Hepatocyte (in vitro differentiated cells): ENCODE results near the gene CROCC2. TPM values are rescaled to one million over a fixed set of nuclear protein-coding genes. Genes with fewer than 3 reads are reported as not detected.
A peak's percentile ranks its signal among the peaks of the same experiment; 100 is the strongest.

ENCODE experiments used
- DNase-seq: peaks from one replicate; pipeline ENCODE4 v3.0.0-alpha.2; 2016; ENCODE audit warnings: low spot score
- H2AFZ ChIP-seq: fragments of 200-600 bp; sonication (generic); 2 replicates; pipeline ENCODE4 v1.6.0; 2016; ENCODE audit warnings: antibody characterized with exemption, mild to moderate bottlenecking
- H3K27ac ChIP-seq: fragments of 200-600 bp; sonication (generic); 2 replicates; pipeline ENCODE4 v1.5.1; 2016; ENCODE audit warnings: mild to moderate bottlenecking
- H3K27me3 ChIP-seq: fragments of 200-600 bp; sonication (generic); 2 replicates; pipeline ENCODE4 v1.6.1; 2016
- H3K36me3 ChIP-seq: fragments of 200-600 bp; sonication (generic); replicated peaks from 2 replicates; pipeline ENCODE4 v1.5.1; 2016; ENCODE audit warnings: low read depth; ENCODE audit not compliant: insufficient read depth
- H3K4me1 ChIP-seq: fragments of 200-600 bp; sonication (generic); 2 replicates; pipeline ENCODE4 v1.5.1; 2016; ENCODE audit warnings: mild to moderate bottlenecking, moderate library complexity; ENCODE audit not compliant: insufficient read depth
- H3K4me2 ChIP-seq: fragments of 200-600 bp; sonication (generic); 2 replicates; pipeline ENCODE4 v1.6.0; 2016
- H3K4me3 ChIP-seq: fragments of 200-600 bp; sonication (generic); 2 replicates; pipeline ENCODE4 v1.5.1; 2016; ENCODE audit warnings: mild to moderate bottlenecking
- H3K79me2 ChIP-seq: fragments of 200-600 bp; sonication (generic); 2 replicates; pipeline ENCODE4 v1.6.0; 2017; ENCODE audit warnings: mild to moderate bottlenecking
- H3K9me2 ChIP-seq: fragments of 200-600 bp; sonication (generic); replicated peaks from 2 replicates; pipeline ENCODE4 v1.6.0; 2017; ENCODE audit warnings: mild to moderate bottlenecking; ENCODE audit not compliant: insufficient read depth
- H3K9me3 ChIP-seq: fragments of 200-600 bp; sonication (generic); 2 replicates; pipeline ENCODE4 v1.5.1; 2016; ENCODE audit warnings: low read depth, mild to moderate bottlenecking
- H4K20me1 ChIP-seq: fragments of 200-600 bp; sonication (generic); 2 replicates; pipeline ENCODE4 v1.6.0; 2016; ENCODE audit warnings: mild to moderate bottlenecking; ENCODE audit not compliant: insufficient read depth, poor library complexity, severe bottlenecking
- CTCF ChIP-seq: fragments of 200-600 bp; sonication (generic); IDR thresholded peaks from 2 replicates; pipeline ENCODE4 v1.5.1; 2016; ENCODE audit warnings: antibody characterized with exemption, mild to moderate bottlenecking; ENCODE audit not compliant: poor library complexity
- EZH2 ChIP-seq: fragments of 200-600 bp; sonication (generic); IDR thresholded peaks from 2 replicates; pipeline ENCODE4 v1.6.1; 2016; ENCODE audit warnings: antibody characterized with exemption, mild to moderate bottlenecking, borderline replicate concordance
- EZH2phosphoT487 ChIP-seq: fragments of 200-600 bp; sonication (generic); IDR thresholded peaks from one replicate; pipeline ENCODE4 v1.6.1; 2018; ENCODE audit warnings: antibody characterized with exemption, mild to moderate bottlenecking, low read depth, moderate library complexity; ENCODE audit not compliant: unreplicated experiment, severe bottlenecking
- WGBS: methylation state at CpG from one replicate; pipeline ENCODE4 v1.1.6; 2016; ENCODE audit warnings: low lambda C conversion rate; ENCODE audit errors: missing lambda C conversion rate; 5-methylcytosine and 5-hydroxymethylcytosine counted together
- polyA plus RNA-seq: library from polyadenylated mRNA; unstranded; fragments of >200 nt; fragmentation: Nextera tagmentation; extraction: Ambion mirVana; gene quantifications from 2 replicates; pipeline ENCODE4 v1.2.1, GENCODE V29; 2016
- total RNA-seq: library from RNA; depleted of rRNA; stranded (reverse); fragments of >200 nt; gene quantifications from 2 replicates; pipeline ENCODE4 v1.2.3, GENCODE V29; 2014

Gene CROCC2
- total and polyA plus RNA-seq, 2 experiments from 2014 or later = 0.04 to 0.10 TPM

DNA sequence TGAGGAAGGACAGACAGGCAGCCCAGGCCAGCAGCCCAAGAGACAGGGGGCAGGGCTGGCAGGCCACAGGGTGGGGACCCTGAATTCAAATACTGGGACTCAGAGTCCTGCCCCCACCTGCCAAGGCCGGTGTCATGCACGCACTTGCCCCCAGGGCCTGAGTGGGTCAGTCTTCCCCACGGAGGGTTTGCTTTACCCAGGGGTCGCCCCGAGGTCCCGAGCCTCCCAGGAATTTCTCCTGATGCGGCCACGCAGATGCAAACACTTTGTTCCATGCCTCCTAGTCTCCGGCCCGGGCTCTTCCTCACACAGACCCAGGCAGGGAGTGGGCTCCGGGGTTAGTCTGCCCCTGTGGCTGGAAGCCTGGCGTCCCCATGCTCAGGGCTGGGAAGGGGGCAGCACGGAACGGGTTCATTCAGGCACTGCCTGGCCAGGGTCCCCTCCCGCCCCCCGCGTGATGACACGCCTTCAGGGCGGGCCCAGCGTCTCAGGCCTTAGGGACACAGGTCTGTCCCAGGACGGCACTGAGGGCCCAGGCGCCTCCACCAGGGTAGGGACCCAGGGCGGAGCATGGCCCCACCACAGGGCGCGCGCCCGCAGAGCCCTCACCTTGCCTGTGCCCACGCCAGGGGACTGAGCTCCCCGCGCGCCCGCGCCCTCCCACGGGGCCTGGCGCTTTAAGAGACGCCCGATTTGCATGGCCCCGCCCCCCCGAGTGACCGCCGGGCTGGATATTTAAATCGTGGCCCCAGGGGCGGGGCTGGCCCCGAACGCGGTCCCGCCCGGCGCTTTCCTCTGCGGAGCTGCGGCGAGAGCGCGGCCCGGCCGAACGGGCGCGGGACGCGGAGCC is 91.9 kb downstream of the CROCC2 start, which contains the start of gene SNED1:
TSS of gene SNED1 (plus strand) at position 763 of the 850 bp plus-strand sequence. CDS start 220 bp downstream, outside the sequence.
- Histone ChIP-seq H3K27ac (no peak within 1 kb of the TSS), H3K4me1 (peaks cover 35% of the 10 kb centered on the region)

GRCh38 chr2:240998706-240998994 is 92.5 kb downstream of the CROCC2 start:
- no peak overlapping the region for H2AFZ ChIP-seq
- DNase-seq = no peak
- H4K20me1 ChIP-seq = no peaks in the 10 kb centered on the region
- no peaks in the 10 kb centered on the region for H3K79me2 ChIP-seq
- H3K4me1 ChIP-seq = peaks cover 35% of the 10 kb centered on the region
- H3K36me3 ChIP-seq = no peaks in the 10 kb centered on the region
- TF ChIP-seq EZH2phosphoT487 (no peak), EZH2 (no peak), CTCF (no peak)
- no peak overlapping the region for H3K27ac ChIP-seq
- H3K9me3 ChIP-seq = no peaks in the 10 kb centered on the region
- H3K4me2 ChIP-seq = peak overlapping the region; percentile 84
- H3K9me2 ChIP-seq = no peaks in the 10 kb centered on the region
- H3K4me3 ChIP-seq = peak overlapping the region; percentile 26
- H3K27me3 ChIP-seq = peaks cover 12% of the 10 kb centered on the region
- 1% methylated on average over 43 of the region's 51 CpGs for WGBS

More for the DNA sequence above, 91.9 kb downstream of the CROCC2 start, which contains the start of gene SNED1:
- Histone ChIP-seq H3K9me3 (no peaks in the 10 kb centered on the region), H3K4me2 (peak within 1 kb of the TSS; percentile 84), H4K20me1 (no peaks in the 10 kb centered on the region), H2AFZ (peak within 1 kb of the TSS; percentile 71), H3K36me3 (no peaks in the 10 kb centered on the region), H3K27me3 (peaks cover 12% of the 10 kb centered on the region), H3K9me2 (no peaks in the 10 kb centered on the region), H3K79me2 (no peaks in the 10 kb centered on the region), H3K4me3 (peak within 1 kb of the TSS; percentile 26)
- peak; percentile 88 for DNase-seq
- 14% methylated on average over 33 of the region's 61 CpGs for WGBS
- TF ChIP-seq CTCF (no peak), EZH2 (no peak), EZH2phosphoT487 (no peak)

DNA sequence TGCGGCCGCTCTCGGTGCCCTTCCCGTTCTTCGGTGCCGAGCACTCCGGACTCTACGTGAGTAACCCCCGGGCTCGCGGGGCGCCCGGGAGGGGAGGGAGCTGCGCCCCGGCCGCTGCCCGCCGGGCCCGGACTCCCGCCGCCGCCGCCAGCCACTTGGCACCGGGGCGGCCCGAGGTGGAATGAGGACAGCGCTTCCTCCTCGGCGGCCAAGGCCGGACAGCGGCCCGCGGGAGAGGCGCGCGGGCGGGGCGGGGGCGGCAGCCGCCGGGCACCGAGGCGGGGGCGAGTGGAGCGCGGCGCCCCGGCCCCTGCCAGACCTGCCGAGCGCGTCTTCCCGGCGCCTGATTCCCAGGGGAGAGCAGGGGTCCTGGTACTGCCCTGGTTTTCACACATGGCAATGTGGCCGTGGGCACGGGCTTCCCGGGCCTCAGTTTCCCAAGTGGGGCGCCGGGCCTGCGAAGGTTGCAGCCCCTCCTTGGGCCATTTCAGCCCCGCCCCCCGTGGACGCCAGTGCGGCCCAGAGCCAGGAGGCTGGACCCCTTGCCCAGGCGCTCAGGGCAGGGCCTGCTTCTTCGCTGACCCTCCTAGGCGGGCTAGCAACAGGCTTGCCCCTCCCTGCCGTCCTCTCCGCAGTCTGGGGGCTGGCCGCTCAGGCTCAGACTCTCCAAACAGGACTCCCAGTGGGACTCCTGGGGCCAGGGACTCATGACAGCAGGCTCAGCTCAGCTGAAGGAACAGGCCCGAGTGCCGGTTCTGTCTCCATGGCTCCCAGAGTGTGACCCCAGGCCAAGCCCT is 93.1 kb downstream of the CROCC2 start:
- H3K4me3 ChIP-seq = peak overlapping the region; percentile 26
- no peaks in the 10 kb centered on the region for H3K9me3 ChIP-seq
- TF ChIP-seq EZH2phosphoT487 (no peak), CTCF (no peak), EZH2 (no peak)
- WGBS = 12% methylated on average over 53 of the region's 71 CpGs
- H3K36me3 ChIP-seq = no peaks in the 10 kb centered on the region
- H3K79me2 ChIP-seq = no peaks in the 10 kb centered on the region
- H3K4me2 ChIP-seq = peak overlapping the region; percentile 84
- peaks cover 12% of the 10 kb centered on the region for H3K27me3 ChIP-seq
- peak; percentile 38 for DNase-seq
- no peaks in the 10 kb centered on the region for H4K20me1 ChIP-seq
- H3K9me2 ChIP-seq = no peaks in the 10 kb centered on the region
- H3K27ac ChIP-seq = no peak overlapping the region
- no peak overlapping the region for H2AFZ ChIP-seq
- peaks cover 33% of the 10 kb centered on the region for H3K4me1 ChIP-seq
